ENCODE results near the gene HELZ2.
A peak's percentile ranks its signal among the peaks of the same experiment; 100 is the strongest.
"Not testable (repeated sequence)": the region's sequence is repeated elsewhere in the genome, so short reads cannot be mapped to it uniquely, and the experiment has no call there.

HELZ2 gene

GRCh38 chr20:63580796-63581461 lies 6.9 kb upstream of the HELZ2 start:
- DNase-seq (ENCODE audit: low read depth): peak; percentile 43

GRCh38 chr20:63579017-63579694 lies 5.1 kb upstream of the HELZ2 start:
- no peak for DNase-seq (ENCODE audit: low read depth)

- DNase-seq (ENCODE audit: low read depth): no peak
Observed at GRCh38 chr20:63578224-63579016, 4.4 kb upstream of the HELZ2 start.

GRCh38 chr20:63577317-63577894 lies 3.4 kb upstream of the HELZ2 start:
- no peak for DNase-seq (ENCODE audit: low read depth)

GRCh38 chr20:63576311-63576710 lies 2.3 kb upstream of the HELZ2 start:
- DNase-seq (ENCODE audit: low read depth): no peak

- DNase-seq (ENCODE audit: low read depth): no peak
Observed at GRCh38 chr20:63574829-63575743, 1.0 kb upstream of the HELZ2 start.

- DNase-seq (ENCODE audit: low read depth): no peak
Observed at GRCh38 chr20:63573647-63574131, 350 bp downstream of the HELZ2 start.

- no peak for DNase-seq (ENCODE audit: low read depth)
Observed at GRCh38 chr20:63572788-63573646, 1.0 kb downstream of the HELZ2 start.

- DNase-seq (ENCODE audit: low read depth): no peak
Observed at GRCh38 chr20:63572071-63572787, 1.8 kb downstream of the HELZ2 start.

GRCh38 chr20:63571087-63571478 lies 3.0 kb downstream of the HELZ2 start:
- not testable (repeated sequence) for DNase-seq (ENCODE audit: low read depth)

GRCh38 chr20:63570281-63571086 lies 3.6 kb downstream of the HELZ2 start:
- no peak for DNase-seq (ENCODE audit: low read depth)

- DNase-seq (ENCODE audit: low read depth): no peak
Observed at GRCh38 chr20:63568986-63569949, 4.8 kb downstream of the HELZ2 start.

- DNase-seq (ENCODE audit: low read depth): no peak
Observed at GRCh38 chr20:63568170-63568981, 5.7 kb downstream of the HELZ2 start.

GRCh38 chr20:63567386-63568169 lies 6.5 kb downstream of the HELZ2 start:
- peak; percentile 50 for DNase-seq (ENCODE audit: low read depth)

- no peak for DNase-seq (ENCODE audit: low read depth)
Observed at GRCh38 chr20:63567136-63567385, 7.0 kb downstream of the HELZ2 start.

- no peak for DNase-seq (ENCODE audit: low read depth)
Observed at GRCh38 chr20:63566395-63567135, 7.5 kb downstream of the HELZ2 start.
